ENCODE measurements around the gene URGCP. TPM values are rescaled to one million over a fixed set of nuclear protein-coding genes. Genes with fewer than 3 reads are reported as not detected.

URGCP gene
- total RNA-seq, 1 experiment from 2014 or later = 28.0 TPM

DNA sequence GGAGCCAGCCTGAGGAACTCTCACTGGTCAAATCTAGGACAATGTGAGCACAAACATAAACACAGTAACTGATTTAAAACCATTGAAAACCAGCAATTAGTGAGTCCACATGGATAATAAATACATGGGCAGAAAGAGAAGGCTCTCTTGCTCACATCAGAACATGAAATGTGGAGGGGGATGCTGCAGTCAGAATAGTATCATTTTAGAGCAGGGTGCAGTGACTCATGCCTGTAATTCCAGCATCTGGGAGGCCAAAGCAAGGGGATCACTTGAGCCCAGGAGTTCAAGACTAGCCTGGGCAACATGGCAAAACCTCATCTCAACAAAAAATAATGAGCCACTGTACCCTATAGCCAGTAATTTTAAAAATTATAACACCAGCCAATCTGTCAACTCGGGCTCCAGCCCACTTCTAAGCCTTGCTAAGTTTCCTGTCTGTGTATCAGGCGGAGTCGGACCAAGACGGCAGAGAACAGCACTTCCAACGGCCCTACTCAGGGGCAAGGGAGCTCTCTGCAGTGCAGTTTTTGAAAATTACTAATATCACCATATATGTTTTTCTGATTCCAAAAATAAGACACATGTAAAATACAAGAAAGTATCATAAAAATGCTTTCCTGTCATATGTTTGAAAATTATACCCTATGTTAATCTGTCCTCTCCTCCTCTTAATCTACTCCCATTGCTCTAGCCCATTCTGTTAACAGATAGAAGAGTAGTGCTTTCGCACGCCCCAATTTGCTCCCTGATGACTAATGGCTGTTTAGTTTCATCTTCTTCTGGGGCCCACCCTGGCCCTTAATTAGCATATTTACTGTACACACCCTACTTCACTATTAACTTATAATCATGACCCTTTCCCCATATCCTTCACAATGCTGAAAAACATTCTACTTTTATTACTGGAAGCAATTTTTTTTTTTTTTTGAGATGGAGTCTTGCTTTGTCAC lies 17.1 kb downstream of the URGCP start:
- Histone ChIP-seq H3K36me3 (ENCODE audit: control insufficient read depth in 1 of 2, insufficient read depth in 2 of 2, low read length in 2 of 2) (peaks cover 6 to 15% of the 10 kb centered on the region in 2 experiments; a peak in 3 of 4 replicates), H3K27me3 (ENCODE audit: insufficient read depth, low read length) (no peaks in the 10 kb centered on the region), H3K27ac (ENCODE audit: low read depth, low read length) (no peak overlapping the region), H3K9ac (ENCODE audit: low read length) (no peak overlapping the region), H3K4me1 (ENCODE audit: control insufficient read depth in 1 of 2, insufficient read depth in 2 of 2, low read length in 2 of 2) (peaks cover 0 to 17% of the 10 kb centered on the region in 2 experiments; a peak in 2 of 4 replicates), H4K20me1 (ENCODE audit: insufficient read depth) (peaks cover 4% of the 10 kb centered on the region; the same call in 1 of the 2 replicates), H2AFZ (ENCODE audit: low read depth, low read length, poor library complexity, severe bottlenecking) (no peak overlapping the region), H3K4me2 (ENCODE audit: low read length) (no peak overlapping the region), H3K9me3 (ENCODE audit: control insufficient read depth in 1 of 2, insufficient read depth in 1 of 2, low read depth in 1 of 2, low read length in 2 of 2) (no peaks in the 10 kb centered on the region), H3K9me2 (ENCODE audit: insufficient read depth) (no peaks in the 10 kb centered on the region), H3K79me2 (ENCODE audit: insufficient read depth, low read length) (peaks cover 75% of the 10 kb centered on the region), H3K4me3 (replicated peaks in 1 of 2; ENCODE audit: low read depth in 1 of 2, low read length in 2 of 2) (no peak overlapping the region)
- ATAC-seq (no peak), DNase-seq (ENCODE audit: low read depth, low spot score) (no peak)
- BruUV-seq (replicated peaks) = no TSS peak
- intact Hi-C loops (cut with micrococcal nuclease) = no loop called here
- POLR2A ChIA-PET = no interaction called here
- RAD21 ChIA-PET (ENCODE audit: low non-redundant PET in 1 of 2, low total read pairs in 2 of 2, uncharacterized antibody in 2 of 2, unreplicated experiment in 2 of 2) = no interaction called here
- CTCF ChIA-PET = no interaction called here
- TF ChIP-seq RAD21 (IDR thresholded peaks at IDR 0.05; ENCODE audit: low read depth) (no peak), ELF1 (IDR thresholded peaks at IDR 0.05; ENCODE audit: borderline replicate concordance, low read depth) (no peak), EZH2 (IDR thresholded peaks at IDR 0.05) (no peak), EZH2phosphoT487 (IDR thresholded peaks at IDR 0.05; ENCODE audit: borderline replicate concordance) (no peak), SP1 (IDR thresholded peaks at IDR 0.05; ENCODE audit: low read depth) (no peak), FOSL1 (IDR thresholded peaks at IDR 0.05; ENCODE audit: low read depth) (no peak), EGR1 (IDR thresholded peaks at IDR 0.05; ENCODE audit: low read depth) (no peak), POLR2AphosphoS5 (IDR thresholded peaks at IDR 0.05; ENCODE audit: low read depth, low read length) (no peak), YY1 (IDR thresholded peaks at IDR 0.05; ENCODE audit: extremely low read depth, insufficient replicate concordance, low read depth, low read length) (no peak), POLR2A (IDR thresholded peaks at IDR 0.05; ENCODE audit: borderline replicate concordance, extremely low read depth, insufficient read depth, insufficient read length) (no peak), ZNF274 (IDR thresholded peaks at IDR 0.05; ENCODE audit: low read depth, low read length) (no peak), SIN3A (IDR thresholded peaks at IDR 0.05; ENCODE audit: low read depth) (no peak), TCF7L2 (IDR thresholded peaks at IDR 0.05; ENCODE audit: borderline replicate concordance, extremely low read depth, insufficient read depth, insufficient read length) (no peak), CEBPB (IDR thresholded peaks at IDR 0.05; ENCODE audit: low read depth) (no peak), ZFX (IDR thresholded peaks at IDR 0.05) (no peak), SRF (IDR thresholded peaks at IDR 0.05; ENCODE audit: low read depth) (no peak)
- TF ChIP-seq, protein P1, sequence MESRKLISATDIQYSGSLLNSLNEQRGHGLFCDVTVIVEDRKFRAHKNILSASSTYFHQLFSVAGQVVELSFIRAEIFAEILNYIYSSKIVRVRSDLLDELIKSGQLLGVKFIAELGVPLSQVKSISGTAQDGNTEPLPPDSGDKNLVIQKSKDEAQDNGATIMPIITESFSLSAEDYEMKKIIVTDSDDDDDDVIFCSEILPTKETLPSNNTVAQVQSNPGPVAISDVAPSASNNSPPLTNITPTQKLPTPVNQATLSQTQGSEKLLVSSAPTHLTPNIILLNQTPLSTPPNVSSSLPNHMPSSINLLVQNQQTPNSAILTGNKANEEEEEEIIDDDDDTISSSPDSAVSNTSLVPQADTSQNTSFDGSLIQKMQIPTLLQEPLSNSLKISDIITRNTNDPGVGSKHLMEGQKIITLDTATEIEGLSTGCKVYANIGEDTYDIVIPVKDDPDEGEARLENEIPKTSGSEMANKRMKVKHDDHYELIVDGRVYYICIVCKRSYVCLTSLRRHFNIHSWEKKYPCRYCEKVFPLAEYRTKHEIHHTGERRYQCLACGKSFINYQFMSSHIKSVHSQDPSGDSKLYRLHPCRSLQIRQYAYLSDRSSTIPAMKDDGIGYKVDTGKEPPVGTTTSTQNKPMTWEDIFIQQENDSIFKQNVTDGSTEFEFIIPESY (IDR thresholded peaks at IDR 0.05; ENCODE audit: extremely low read depth, insufficient replicate concordance, low read length) = no peak
- TF ChIP-seq, protein P2, sequence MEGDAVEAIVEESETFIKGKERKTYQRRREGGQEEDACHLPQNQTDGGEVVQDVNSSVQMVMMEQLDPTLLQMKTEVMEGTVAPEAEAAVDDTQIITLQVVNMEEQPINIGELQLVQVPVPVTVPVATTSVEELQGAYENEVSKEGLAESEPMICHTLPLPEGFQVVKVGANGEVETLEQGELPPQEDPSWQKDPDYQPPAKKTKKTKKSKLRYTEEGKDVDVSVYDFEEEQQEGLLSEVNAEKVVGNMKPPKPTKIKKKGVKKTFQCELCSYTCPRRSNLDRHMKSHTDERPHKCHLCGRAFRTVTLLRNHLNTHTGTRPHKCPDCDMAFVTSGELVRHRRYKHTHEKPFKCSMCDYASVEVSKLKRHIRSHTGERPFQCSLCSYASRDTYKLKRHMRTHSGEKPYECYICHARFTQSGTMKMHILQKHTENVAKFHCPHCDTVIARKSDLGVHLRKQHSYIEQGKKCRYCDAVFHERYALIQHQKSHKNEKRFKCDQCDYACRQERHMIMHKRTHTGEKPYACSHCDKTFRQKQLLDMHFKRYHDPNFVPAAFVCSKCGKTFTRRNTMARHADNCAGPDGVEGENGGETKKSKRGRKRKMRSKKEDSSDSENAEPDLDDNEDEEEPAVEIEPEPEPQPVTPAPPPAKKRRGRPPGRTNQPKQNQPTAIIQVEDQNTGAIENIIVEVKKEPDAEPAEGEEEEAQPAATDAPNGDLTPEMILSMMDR (IDR thresholded peaks at IDR 0.05 in 2 of 3, conservative IDR thresholded peaks at IDR 0.05 in 1 of 3; ENCODE audit: borderline replicate concordance in 1 of 3, insufficient read depth in 1 of 3, low read depth in 2 of 3, low read length in 2 of 3) = no peak
- TF ChIP-seq, protein P3, sequence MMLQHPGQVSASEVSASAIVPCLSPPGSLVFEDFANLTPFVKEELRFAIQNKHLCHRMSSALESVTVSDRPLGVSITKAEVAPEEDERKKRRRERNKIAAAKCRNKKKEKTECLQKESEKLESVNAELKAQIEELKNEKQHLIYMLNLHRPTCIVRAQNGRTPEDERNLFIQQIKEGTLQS (IDR thresholded peaks at IDR 0.05) = no peak
- TF ChIP-seq, protein P4, sequence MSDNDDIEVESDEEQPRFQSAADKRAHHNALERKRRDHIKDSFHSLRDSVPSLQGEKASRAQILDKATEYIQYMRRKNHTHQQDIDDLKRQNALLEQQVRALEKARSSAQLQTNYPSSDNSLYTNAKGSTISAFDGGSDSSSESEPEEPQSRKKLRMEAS (IDR thresholded peaks at IDR 0.05) = no peak

Measured in HCT116 (cell line).